HG02852 (cell line): ENCODE measurements around the gene QRICH1.
"Not testable (repeated sequence)": the region's sequence is repeated elsewhere in the genome, so short reads cannot be mapped to it uniquely, and the experiment has no call there.

Experiments
- ATAC-seq: cut with Tn5 transposase; IDR thresholded peaks from one replicate; pipeline ENCODE4 v1.9.1; 2021; ENCODE audit warnings: mild to moderate bottlenecking, moderate library complexity; ENCODE audit not compliant: unreplicated experiment

Gene QRICH1

GRCh38 chr3:49017971-49018706, 75.7 kb downstream of the QRICH1 start, which contains the start of gene DALRD3:
TSS of gene DALRD3 (minus strand) at chr3:49018580. CDS start at chr3:49018564, 16 bp downstream.
- no peak for ATAC-seq

GRCh38 chr3:49017229-49017970, 76.5 kb downstream of the QRICH1 start:
- no peak for ATAC-seq

- ATAC-seq = no peak
These were observed 77.2 kb downstream of the QRICH1 start for GRCh38 chr3:49016414-49017228.

- ATAC-seq = no peak
These were observed 78.1 kb downstream of the QRICH1 start for GRCh38 chr3:49015765-49016164.

- ATAC-seq = no peak
These were observed 78.8 kb downstream of the QRICH1 start for GRCh38 chr3:49015072-49015471.

GRCh38 chr3:49013738-49014660, 79.9 kb downstream of the QRICH1 start:
- no peak for ATAC-seq

GRCh38 chr3:49013113-49013737, 80.6 kb downstream of the QRICH1 start:
- no peak for ATAC-seq

GRCh38 chr3:49012441-49013017, 81.3 kb downstream of the QRICH1 start:
- ATAC-seq = no peak

- no peak for ATAC-seq
These were observed 84.5 kb downstream of the QRICH1 start for GRCh38 chr3:49009396-49009795.

GRCh38 chr3:49008627-49009026, 85.2 kb downstream of the QRICH1 start:
- not testable (repeated sequence) for ATAC-seq

GRCh38 chr3:49007771-49008528, 85.9 kb downstream of the QRICH1 start:
- peak; percentile 45 for ATAC-seq

GRCh38 chr3:49007068-49007770, 86.7 kb downstream of the QRICH1 start, which contains the start of gene WDR6:
TSS of gene WDR6 (plus strand) at chr3:49007391. CDS start at chr3:49007432, 41 bp downstream.
- ATAC-seq = peak; percentile 80

- peak; percentile 7 for ATAC-seq
These were observed 87.3 kb downstream of the QRICH1 start for GRCh38 chr3:49006408-49007067.

GRCh38 chr3:49005998-49006397, 87.9 kb downstream of the QRICH1 start:
- no peak for ATAC-seq

GRCh38 chr3:49005303-49005680, 88.6 kb downstream of the QRICH1 start:
- no peak for ATAC-seq

- no peak for ATAC-seq
These were observed 89.2 kb downstream of the QRICH1 start for GRCh38 chr3:49004352-49005302.
